Measurements from ENCODE around the gene USP2. TPM values are rescaled to one million over a fixed set of nuclear protein-coding genes. Genes with fewer than 3 reads are reported as not detected.

Gene USP2
- total and polyA plus RNA-seq, 4 donors = 1.7 to 6.5 (median 3.5) TPM

DNA sequence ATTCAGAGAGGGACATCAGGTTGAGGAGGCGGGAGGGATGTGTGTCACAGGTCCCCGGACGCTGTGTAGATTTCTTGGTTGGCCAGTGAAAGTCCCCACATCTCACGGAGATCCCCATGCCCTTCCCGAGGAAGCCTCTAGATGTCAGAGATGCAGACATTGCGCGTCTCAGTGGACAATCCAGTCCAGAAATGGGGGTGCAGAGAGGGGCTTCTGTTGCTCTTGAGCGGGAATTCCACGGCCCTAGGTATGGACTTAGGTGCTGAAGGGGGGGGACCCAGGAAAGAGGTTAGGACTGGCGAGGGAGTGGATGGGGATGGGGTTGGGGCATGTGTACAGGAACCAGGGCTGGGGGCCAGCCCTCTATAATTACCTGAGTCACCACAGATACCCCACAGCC, 34.5 kb upstream of the USP2 start:
- Histone ChIP-seq H3K36me3 (ENCODE audit: control insufficient read depth in 4 of 4, insufficient read depth in 4 of 4, low read length in 4 of 4) (no peaks in the 10 kb centered on the region), H3K9ac (ENCODE audit: insufficient read depth in 1 of 2, low read length in 2 of 2) (no peak overlapping the region), H3K27me3 (ENCODE audit: control insufficient read depth in 3 of 3, insufficient read depth in 3 of 3, low read length in 2 of 3) (peaks cover 0 to 7% (median 2%) of the 10 kb centered on the region in 3 donors), H3K9me3 (ENCODE audit: control insufficient read depth in 4 of 4, insufficient read depth in 3 of 4, low read length in 3 of 4) (no peaks in the 10 kb centered on the region), H3K27ac (ENCODE audit: low read depth in 1 of 2, low read length in 1 of 2) (no peak overlapping the region), H3K4me3 (no peak overlapping the region), H3K4me1 (ENCODE audit: control insufficient read depth in 5 of 5, insufficient read depth in 5 of 5, low read length in 5 of 5) (peaks cover 0 to 4% (median 0%) of the 10 kb centered on the region in 5 donors)
- WGBS, 2 donors = 94 to 96% methylated on average over 10 of the region's 10 CpGs
- DNase-seq (no peak), ATAC-seq (ENCODE audit: insufficient read depth, low FRiP score) (no peak)
- TF ChIP-seq, protein P1, sequence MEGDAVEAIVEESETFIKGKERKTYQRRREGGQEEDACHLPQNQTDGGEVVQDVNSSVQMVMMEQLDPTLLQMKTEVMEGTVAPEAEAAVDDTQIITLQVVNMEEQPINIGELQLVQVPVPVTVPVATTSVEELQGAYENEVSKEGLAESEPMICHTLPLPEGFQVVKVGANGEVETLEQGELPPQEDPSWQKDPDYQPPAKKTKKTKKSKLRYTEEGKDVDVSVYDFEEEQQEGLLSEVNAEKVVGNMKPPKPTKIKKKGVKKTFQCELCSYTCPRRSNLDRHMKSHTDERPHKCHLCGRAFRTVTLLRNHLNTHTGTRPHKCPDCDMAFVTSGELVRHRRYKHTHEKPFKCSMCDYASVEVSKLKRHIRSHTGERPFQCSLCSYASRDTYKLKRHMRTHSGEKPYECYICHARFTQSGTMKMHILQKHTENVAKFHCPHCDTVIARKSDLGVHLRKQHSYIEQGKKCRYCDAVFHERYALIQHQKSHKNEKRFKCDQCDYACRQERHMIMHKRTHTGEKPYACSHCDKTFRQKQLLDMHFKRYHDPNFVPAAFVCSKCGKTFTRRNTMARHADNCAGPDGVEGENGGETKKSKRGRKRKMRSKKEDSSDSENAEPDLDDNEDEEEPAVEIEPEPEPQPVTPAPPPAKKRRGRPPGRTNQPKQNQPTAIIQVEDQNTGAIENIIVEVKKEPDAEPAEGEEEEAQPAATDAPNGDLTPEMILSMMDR (IDR thresholded peaks at IDR 0.05; ENCODE audit: control extremely low read depth, extremely low read depth) = no peak

DNA sequence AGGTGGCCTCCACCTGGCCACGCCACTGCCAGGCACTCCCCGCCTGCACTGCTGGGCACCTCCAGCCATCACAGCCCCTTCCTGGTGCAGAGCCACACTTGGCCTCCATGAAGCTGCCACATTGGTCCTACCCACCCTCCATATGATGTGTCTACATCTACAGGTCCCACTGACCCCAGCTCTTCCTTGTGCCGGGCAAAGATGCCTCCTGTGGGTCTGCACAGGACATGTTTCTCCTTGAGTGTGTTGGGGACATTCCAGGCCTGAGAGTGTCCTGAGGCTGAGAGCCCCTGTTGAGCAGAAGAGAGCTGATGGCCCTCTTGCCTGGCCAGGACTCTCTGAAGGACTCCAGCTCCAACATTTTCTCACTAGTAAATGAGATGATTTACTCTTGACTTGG, 34.0 kb upstream of the USP2 start:
- no peak overlapping the region for H3K9ac ChIP-seq (ENCODE audit: insufficient read depth in 1 of 2, low read length in 2 of 2)
- DNase-seq (no peak), ATAC-seq (ENCODE audit: insufficient read depth, low FRiP score) (no peak)
- no peaks in the 10 kb centered on the region for H3K36me3 ChIP-seq (ENCODE audit: control insufficient read depth in 4 of 4, insufficient read depth in 4 of 4, low read length in 4 of 4)
- TF ChIP-seq, protein P1 (IDR thresholded peaks at IDR 0.05; ENCODE audit: control extremely low read depth, extremely low read depth) = no peak
- no peaks in the 10 kb centered on the region for H3K4me1 ChIP-seq (ENCODE audit: control insufficient read depth in 5 of 5, insufficient read depth in 5 of 5, low read length in 5 of 5)
- no peak overlapping the region for H3K27ac ChIP-seq (ENCODE audit: low read depth in 1 of 2, low read length in 1 of 2)
- no peak overlapping the region for H3K4me3 ChIP-seq
- H3K9me3 ChIP-seq (ENCODE audit: control insufficient read depth in 4 of 4, insufficient read depth in 3 of 4, low read length in 3 of 4) = no peaks in the 10 kb centered on the region
- H3K27me3 ChIP-seq (ENCODE audit: control insufficient read depth in 3 of 3, insufficient read depth in 3 of 3, low read length in 2 of 3) = peaks cover 0 to 2% (median 0%) of the 10 kb centered on the region in 3 donors
- 94 to 97% methylated on average over 3 of the region's 3 CpGs for WGBS, 2 donors

DNA sequence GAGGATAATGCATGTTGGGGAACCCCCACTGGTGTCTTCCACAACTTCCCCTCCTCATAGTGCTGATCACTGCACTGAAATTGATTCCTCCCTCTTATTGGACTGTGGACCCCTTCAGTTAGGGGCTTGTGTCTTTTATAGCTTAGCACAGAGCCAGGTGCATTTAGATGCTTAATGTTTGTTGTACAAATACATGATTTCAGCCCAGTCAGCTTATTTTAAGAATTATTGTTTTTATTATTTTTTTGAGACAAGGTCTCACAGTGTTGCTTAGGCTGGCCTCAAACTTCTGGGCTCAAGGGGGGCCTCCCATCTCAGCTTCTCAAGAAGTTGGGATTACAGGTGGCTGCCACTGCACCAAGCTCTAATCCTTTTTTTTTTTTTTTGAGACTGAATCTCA, 33.2 kb upstream of the USP2 start:
- Histone ChIP-seq H3K27me3 (ENCODE audit: control insufficient read depth in 3 of 3, insufficient read depth in 3 of 3, low read length in 2 of 3) (no peaks in the 10 kb centered on the region), H3K36me3 (ENCODE audit: control insufficient read depth in 4 of 4, insufficient read depth in 4 of 4, low read length in 4 of 4) (no peaks in the 10 kb centered on the region), H3K9me3 (ENCODE audit: control insufficient read depth in 4 of 4, insufficient read depth in 3 of 4, low read length in 3 of 4) (no peaks in the 10 kb centered on the region), H3K4me1 (ENCODE audit: control insufficient read depth in 5 of 5, insufficient read depth in 5 of 5, low read length in 5 of 5) (no peaks in the 10 kb centered on the region), H3K27ac (ENCODE audit: low read depth in 1 of 2, low read length in 1 of 2) (no peak overlapping the region), H3K9ac (ENCODE audit: insufficient read depth in 1 of 2, low read length in 2 of 2) (no peak overlapping the region), H3K4me3 (no peak overlapping the region)
- TF ChIP-seq, protein P1 (IDR thresholded peaks at IDR 0.05; ENCODE audit: control extremely low read depth, extremely low read depth) = no peak
- ATAC-seq (ENCODE audit: insufficient read depth, low FRiP score) = no peak
- DNase-seq = no peak

DNA sequence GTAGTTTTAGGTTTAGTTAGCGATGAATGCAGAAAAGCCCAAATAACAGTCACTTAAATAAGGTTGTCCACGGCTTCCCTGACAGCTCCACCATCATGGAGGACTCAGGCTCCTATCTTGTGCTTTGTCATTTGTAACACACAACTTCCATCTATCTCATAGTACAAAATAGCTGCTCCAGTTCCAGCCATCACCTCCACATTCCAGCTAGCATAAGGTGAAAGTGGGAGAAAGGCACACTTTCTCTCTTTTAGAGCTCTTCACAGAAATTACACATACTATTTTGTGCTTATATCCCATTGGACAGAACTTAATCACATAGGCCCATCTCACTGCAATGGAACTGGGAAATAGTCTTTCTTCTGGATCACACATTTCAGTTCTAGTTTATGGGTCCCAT, 32.8 kb upstream of the USP2 start:
- 97 to 100% methylated on average over 2 of the region's 2 CpGs for WGBS, 2 donors
- no peak for ATAC-seq (ENCODE audit: insufficient read depth, low FRiP score)
- Histone ChIP-seq H3K27ac (ENCODE audit: low read depth in 1 of 2, low read length in 1 of 2) (no peak overlapping the region), H3K4me1 (ENCODE audit: control insufficient read depth in 5 of 5, insufficient read depth in 5 of 5, low read length in 5 of 5) (no peaks in the 10 kb centered on the region), H3K4me3 (no peak overlapping the region), H3K36me3 (ENCODE audit: control insufficient read depth in 4 of 4, insufficient read depth in 4 of 4, low read length in 4 of 4) (no peaks in the 10 kb centered on the region), H3K9ac (ENCODE audit: insufficient read depth in 1 of 2, low read length in 2 of 2) (no peak overlapping the region), H3K9me3 (ENCODE audit: control insufficient read depth in 4 of 4, insufficient read depth in 3 of 4, low read length in 3 of 4) (no peaks in the 10 kb centered on the region), H3K27me3 (ENCODE audit: control insufficient read depth in 3 of 3, insufficient read depth in 3 of 3, low read length in 2 of 3) (no peaks in the 10 kb centered on the region)
- TF ChIP-seq, protein P1 (IDR thresholded peaks at IDR 0.05; ENCODE audit: control extremely low read depth, extremely low read depth) = no peak
- DNase-seq = no peak

All from lung (tissue), 12 donors.